ENCODE measurements around the gene SELENOO.

DNA sequence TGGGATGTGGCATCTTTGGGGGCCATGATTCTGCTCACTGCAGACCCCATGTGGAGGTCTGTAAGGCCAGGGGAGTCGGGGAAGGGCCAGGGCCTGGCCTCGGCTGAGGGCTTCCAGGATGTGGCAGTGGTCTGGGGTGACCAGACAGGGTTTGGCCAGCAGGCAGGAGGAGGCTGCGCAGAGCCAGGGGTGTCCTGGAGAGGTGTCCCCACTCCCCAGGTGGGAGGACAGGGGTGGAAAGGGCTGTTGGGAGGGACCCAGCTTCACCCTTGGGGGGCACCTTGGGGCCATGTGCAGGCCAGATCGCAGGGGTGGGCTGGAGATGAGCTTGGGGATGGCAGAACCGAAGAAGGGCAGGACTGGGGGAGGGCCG, 26.8 kb upstream of the SELENOO start:
- TF ChIP-seq, protein P1, sequence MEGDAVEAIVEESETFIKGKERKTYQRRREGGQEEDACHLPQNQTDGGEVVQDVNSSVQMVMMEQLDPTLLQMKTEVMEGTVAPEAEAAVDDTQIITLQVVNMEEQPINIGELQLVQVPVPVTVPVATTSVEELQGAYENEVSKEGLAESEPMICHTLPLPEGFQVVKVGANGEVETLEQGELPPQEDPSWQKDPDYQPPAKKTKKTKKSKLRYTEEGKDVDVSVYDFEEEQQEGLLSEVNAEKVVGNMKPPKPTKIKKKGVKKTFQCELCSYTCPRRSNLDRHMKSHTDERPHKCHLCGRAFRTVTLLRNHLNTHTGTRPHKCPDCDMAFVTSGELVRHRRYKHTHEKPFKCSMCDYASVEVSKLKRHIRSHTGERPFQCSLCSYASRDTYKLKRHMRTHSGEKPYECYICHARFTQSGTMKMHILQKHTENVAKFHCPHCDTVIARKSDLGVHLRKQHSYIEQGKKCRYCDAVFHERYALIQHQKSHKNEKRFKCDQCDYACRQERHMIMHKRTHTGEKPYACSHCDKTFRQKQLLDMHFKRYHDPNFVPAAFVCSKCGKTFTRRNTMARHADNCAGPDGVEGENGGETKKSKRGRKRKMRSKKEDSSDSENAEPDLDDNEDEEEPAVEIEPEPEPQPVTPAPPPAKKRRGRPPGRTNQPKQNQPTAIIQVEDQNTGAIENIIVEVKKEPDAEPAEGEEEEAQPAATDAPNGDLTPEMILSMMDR (IDR thresholded peaks at IDR 0.05): no peak
- no peak for TF ChIP-seq ZFX (IDR thresholded peaks at IDR 0.05; ENCODE audit: borderline replicate concordance)
